Fibroblast of gingiva (primary cell): ENCODE measurements around the gene POLD4.
"Not testable (repeated sequence)": the region's sequence is repeated elsewhere in the genome, so short reads cannot be mapped to it uniquely, and the experiment has no call there.

ENCODE experiments used
- DNase-seq: peaks from one replicate; pipeline ENCODE4 v3.0.0-alpha.2; 2011; ENCODE audit warnings: low read depth

Gene POLD4

DNA sequence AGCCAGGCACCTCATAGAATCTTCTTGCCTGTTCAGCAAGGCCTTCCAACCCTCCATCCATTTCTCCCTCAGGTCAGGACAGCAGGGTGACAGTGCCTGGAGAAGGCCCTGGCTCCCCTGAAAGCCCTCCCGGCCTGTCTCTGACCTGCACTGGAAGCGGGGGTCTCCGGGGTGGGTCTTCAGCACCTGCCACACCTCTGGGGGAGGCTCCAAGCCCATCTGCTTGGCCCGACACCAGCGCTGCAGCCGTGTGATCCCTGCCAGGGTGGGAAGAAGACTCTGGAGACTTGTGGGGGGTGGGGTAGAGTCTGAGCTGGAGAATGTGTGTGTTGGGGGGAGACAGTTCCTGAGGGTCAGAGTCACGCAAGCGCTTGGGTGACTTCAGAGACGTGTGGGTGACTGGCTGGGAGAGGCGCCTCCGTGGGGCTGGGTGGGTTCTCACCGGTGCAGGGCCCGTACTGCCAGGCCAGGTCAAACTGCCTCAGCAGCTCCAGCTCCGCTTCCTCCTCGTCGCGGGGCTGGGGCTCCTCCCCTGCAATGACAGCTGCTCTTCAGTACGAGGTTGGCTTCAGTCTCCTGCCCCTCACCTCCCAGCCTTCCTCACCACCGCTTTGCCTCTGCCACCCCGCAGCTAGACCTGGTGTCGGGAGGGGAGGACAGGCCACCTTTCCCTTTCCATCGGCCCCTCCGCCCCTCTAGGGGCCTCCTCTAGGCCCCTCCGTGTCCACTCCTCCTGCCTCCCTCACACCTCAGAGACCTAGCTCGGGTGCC, 615 bp downstream of the POLD4 start:
- no peak for DNase-seq

DNA sequence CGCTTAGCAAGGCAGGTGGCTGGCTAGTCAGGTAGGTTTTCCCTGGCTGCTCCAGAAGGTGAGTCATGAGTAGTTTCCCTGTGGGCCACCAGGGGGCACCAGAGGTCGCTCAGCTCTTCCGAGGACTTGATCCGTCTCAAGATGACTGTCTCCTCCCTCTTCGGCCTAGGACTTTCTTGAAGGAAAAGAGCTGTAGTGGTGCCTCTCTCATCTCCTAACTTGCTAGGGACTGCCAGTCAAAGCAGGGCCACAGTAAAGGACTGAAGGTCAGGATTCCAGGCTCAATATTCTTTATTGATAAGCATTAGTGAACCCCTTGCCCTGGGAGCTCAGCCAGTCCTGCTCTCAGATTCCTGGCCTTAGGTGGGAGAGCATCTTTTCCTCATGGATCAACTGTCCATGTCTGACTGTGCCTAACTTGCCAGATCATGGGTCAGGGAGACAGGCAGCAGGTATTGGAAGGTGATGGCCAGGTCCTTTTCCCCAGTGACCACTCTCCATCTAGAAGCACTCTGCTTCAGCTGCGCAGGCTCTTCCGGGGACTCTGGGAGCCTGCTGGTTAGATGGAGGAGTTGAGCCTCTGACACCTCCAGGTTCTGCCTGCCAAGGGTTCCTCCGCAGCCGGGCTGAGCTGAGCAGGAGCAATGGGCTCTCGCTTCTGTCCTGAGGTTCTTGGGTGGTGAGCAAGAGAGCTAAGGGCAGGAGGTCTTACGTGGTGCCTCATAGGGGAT, 1.9 kb downstream of the POLD4 start:
- peak; percentile 69 for DNase-seq

DNA sequence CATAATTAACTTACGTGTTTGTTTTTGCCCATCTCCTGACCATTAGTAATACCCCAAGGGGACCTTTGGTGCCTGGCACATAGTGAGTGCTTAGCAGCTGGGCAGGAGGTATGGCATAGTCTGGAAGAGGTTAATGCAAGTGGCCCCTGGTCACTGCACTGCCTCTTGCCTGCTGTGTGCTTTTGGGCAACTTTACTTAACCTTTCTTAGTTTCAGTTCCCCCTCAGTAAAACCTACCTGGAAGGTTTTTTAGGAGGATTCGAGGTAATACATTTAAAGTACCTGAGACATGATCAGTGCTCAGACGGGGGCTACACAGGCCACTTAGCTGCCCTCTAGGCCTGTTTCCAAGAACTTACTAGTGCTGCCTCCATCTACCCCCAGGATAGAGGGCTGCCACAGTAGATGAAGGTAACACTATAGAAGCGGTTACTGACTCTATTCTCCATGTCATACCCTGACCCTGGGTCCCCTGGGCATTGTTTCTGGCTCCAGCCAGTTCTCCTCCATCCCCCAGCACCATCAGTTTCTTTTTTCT, 3.3 kb downstream of the POLD4 start:
- no peak for DNase-seq

DNA sequence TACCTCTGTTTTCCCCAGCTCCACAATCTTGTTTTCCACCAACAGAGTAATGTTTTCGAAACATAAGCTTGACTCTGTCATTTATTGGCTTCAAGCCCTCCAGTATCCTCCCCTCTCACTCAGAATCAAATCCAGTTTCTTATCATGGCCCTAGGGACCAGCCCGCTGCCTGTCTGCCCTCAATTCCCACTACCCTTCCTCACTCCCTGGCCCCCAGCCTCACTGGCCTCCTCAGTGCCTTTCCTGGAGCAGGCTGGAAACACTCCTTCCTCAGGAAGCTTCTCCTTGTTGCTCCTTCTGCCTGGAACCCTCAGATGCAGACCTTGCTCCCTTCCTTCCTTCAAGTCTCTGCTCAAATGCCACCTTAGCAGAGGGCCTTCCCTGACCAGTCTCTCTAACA, 3.9 kb downstream of the POLD4 start:
- no peak for DNase-seq

DNA sequence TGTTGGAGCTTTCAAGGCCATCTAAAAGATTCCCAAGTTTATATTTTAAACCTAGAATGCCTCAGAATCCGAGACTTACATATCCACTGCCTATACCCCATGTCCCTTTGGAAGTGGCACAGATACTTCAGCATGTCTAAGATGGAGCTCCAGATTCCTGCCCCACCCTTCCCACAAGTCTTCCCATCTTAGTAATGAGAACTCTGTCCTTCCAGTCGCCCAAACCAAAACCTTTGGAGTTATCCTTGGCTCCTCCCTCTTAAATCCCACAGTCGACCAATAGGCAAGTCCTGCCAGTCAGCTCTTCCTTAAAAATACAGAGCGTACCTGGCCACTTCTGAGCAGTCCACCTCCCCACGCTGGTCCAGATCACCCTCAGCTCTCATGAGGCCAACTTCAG, 4.3 kb downstream of the POLD4 start:
- DNase-seq, result no peak

DNA sequence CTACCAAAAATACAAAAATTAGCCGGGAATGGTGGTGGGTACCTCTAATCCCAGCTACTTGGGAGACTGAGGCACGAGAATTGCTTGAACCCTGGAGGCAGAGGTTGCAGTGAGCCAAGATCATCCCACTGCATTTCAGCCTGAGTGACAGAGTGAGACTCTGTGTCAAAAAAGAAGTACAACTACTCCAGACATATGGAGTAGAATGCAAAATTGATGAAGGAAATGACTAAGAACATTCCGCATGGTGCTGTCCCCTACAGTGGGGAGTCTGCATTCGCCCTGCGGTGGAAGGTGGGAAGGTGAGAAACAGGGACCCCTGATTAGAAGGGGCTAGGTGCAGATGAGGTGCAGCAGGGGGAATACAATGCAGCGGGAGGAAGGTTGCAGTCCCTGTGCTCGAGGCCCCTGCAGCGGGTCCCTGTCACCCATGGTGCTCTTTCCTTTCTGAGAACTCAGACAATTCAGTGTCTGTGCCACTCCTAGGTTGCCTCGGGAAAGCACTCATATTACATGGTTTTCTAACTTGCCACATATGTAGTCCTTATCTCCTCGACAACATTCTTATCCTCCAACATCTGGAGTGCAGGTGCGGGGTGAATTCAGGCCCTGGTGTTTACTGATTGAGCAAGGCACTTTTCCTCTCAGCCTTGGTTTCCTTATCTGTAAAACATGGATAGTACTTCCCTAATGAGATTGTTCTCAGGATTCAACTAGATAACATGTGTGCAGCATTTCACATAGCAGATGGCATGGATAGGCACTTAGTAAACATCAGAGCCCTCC, 5.2 kb downstream of the POLD4 start:
- DNase-seq, result no peak

DNA sequence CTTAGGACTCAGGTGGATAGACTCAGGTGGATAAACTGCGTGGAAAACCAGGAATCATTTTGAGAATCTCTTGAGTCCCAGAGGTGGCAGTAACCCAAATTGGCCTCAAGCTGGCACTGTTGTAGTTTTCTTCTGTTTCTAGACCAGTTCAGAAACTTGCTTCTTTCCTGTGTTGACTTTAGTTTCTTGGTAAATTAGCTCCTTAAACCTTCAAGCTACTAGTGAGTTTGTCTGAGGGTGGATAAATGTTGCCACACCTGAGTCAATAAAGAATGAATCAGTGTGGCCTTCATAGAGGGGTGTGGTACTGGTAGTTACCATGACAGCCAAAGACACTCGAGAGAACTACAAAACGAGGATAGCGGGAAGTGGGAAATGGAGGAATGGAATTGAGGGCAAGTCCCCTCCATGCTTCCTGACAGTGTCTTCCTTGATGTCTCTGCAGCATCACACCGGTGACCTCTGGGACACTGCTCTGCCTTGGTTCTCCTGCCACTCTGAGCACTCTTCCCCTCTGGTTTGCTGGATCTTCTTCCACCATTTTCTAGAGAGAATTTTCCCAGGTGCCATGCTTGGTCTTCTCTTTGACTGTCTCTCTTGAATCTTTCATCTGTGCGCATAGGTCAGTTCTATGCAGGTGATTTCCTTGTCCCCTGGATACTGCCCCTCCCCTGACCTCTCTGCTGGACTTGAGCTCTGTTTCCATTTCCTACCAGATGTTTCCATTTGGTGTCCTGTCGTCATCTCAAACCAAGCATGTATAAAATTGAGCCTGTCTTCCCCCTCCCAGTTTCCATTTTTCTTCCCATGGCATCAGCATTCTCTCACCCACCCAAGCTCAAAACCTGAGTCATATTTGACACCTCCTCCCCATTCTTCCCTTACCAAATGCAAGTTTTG, 7.2 kb downstream of the POLD4 start:
- peak; percentile 73 for DNase-seq

DNA sequence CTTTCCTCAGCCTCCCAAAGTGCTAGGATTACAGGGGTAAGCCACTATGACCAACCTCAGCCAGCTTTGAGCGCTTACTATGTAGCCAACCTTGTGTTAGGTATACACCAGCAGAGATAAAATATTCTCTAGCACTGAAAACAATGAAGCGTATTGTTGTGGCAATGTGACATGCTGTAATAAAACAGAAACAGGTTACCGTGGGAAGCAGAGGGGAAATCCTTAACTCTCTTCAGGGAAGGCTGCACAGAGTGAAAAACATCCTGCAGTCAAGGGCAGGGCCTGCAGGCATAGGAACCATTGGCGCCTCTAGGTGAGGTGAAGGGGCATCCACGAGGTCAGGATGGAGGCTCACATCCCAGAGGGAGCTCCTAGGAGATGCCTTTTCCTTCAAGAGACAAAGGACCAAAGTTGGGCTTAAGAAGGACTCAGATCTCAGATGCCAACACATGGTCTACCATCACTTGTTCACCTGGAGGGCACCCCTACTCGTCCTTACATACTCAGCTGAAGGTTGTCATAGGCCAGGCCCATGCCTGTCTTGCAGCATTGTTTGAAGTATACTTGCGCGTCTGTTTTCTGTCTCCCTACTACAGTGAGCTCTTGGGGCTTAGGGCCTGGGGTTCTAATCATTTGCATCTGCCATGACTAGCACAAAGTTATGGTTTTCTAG, 8.0 kb downstream of the POLD4 start:
- no peak for DNase-seq

DNA sequence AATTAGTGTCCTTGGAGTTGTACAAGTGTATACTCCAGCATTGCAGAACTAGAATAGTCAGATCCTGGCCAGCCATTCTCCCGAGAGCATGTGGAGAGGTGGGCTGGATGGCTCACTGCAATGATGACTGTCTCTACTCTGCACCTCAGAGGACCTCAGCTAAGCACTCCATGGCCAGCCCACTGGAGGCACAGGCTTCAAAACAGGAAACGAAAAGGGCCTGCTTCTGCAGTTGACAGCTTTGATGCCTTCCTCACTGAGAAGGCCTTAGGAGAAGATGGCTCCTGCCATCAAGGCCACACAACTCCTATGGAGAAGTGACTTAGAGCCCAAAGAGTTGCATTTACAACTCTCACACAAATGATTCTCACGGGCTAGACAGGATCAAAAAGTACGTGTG, 9.1 kb downstream of the POLD4 start:
- DNase-seq, result no peak

DNA sequence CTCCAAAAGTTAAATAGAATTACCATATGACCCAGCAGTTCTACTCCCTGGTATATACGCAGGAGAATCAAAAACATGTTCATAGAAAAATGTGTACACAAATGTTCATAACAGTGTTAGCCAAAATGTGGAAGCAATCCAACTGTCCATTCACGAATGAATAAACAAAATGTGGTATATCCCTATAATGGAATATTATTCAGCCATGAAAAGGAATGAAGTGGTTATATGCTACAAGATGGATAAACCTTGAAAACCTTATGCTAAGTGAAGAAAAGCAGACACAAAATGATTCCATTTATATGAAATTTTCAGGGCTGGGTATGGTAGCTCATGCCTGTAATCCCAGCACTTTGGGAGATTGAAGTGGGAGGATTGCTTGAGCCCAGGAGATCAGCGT, 16.1 kb downstream of the POLD4 start:
- no peak for DNase-seq

DNA sequence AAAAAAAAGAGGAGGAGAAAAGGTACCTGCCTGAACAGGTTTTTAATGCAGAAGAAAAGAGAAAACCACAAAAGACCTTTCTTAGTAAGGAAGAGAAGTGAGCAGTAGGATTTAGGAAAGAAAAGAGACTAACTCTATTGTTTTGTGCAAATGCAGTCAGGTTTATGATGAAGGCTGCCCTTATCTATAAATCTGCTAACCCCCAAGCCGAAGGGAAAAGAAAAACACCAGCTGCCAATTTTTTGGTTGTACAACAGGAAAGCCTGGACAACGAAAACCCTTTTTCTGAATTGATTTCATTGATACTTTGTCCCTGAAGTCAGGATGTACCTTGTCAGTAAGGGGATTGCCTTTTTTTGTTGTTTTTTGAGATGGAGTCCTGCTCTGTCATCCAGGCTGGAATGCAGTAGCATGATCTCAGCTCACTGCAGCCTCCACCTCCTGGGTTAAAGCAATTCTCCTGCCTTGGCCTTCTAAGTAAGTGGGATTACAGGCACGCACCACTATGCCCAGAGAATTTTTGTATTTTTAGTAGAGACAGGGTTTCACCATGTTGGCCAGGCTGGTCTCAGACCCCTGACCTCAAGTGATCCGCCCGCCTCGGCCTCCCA, 21.2 kb downstream of the POLD4 start:
- no peak for DNase-seq

DNA sequence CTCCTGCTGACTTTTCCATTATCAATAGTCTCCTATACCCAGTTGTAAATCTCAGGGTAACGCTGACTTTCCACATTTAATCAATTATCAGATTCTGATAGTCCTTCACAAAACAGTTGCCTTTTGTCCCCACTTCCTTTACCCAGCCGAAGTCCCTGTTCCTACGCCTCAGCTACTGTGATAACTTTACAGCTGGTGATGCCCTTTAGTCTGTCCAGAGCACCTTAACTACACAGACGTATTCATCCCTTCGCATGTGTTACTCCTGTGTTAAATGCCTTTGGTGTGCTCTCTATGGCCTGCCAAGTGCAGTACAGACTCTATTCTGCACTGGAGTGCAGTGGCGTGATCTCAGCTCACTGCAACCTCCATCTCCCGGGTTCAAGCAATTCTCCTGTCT, 29.8 kb downstream of the POLD4 start:
- DNase-seq, result no peak

DNA sequence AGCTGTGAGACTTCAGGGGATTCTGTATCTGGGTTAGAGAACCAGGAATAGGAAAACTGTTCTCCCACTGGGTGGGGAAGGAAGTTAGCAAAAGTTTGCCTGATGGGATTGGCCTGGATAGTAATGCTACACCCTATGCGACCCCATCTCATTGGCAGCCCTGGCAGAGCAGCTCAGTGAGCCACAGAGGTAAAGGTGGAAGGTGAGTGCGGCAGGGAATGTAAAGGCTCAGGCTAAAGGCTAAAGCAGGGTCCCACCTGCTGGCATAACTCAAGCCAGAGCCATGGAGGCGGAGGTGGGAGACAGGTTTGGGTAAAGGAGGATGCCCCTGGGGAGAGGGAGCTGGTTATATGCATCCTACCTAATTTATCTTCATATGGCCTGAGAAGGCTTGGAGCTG, 31.3 kb downstream of the POLD4 start:
- DNase-seq, result no peak

DNA sequence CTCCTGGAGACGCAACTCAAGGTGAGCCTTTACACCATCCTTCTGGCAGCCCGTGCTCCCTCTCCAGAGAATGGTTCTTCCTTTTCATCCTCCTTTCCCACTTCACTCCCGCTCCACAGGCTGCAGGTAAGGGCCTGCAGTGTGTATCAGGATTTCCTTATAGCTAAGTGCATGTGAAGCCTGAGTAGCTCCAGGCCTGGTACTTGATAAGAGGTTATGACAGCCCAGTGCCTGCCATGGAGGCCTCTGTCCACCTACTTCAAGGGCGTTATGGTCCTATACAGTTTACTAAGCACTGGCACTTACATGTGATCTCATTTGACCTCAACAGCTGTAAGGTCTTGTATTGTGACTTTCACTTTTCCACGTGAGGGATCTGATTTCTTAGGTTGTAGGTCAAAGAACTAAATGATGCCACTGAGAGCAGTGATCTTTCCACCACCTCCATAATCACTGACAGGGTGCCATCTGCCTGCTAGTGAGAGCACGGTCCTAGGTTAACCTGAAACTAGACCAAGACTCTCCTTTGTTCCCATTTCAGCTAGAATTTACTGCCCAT, 32.0 kb downstream of the POLD4 start:
- no peak for DNase-seq

DNA sequence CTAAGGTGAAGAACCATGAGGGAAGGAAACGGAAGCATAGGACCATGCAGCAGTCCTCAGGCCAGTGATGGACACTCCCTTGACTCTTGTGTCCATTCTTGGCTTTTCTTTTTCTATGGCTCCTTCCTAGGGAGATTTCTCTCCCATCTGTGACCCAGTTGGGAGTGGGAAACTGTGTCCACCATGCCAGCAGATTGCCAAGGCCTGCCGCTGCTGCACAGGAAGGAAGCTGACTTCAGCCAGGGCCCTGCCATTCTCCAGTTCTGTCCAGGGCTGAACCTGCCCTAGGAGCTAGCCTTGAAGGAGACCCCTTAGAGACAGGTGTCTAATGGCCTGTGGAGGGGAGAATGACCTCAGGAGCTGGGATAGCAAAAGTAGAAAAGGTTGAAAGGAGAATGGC, 32.7 kb downstream of the POLD4 start:
- DNase-seq, result no peak

DNA sequence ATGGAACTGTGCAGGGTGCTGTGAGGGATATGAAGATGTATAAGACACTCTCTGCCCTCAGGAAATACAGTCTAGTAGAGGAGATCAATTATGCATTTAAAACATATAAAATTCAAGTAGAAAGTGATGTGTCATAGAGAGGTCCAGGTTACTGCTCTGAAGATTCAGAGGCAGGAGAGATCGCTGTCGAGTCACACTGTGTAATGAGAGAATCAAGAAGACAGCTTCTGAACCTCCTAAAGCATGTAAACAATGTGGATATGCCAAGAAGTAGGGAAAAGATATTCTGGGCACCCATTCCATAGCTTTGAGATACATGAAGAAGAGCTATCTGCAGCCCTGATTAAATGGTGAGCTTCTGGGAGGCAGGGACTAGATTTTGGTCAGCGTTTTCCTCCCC, 33.3 kb downstream of the POLD4 start:
- peak; percentile 27 for DNase-seq

DNA sequence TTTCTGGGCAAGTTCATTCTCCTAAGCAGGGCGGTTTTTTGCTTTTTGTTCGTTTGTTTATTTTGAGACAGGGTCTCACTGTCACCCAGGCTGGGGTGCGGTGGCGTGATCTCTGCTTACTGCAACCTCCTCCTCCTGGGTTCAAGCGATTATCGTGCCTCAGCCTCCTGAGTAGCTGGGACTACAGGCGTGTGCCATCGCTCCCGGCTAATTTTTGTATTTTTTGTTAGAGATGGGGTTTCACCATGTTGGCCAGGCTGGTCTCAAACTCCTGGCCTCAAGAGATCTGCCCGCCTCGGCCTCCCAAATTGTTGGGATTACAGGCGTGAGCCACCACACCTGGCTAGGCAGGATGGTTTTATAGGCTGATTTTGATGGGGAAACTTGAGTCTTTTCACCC, 34.5 kb downstream of the POLD4 start:
- DNase-seq, result not testable (repeated sequence)

DNA sequence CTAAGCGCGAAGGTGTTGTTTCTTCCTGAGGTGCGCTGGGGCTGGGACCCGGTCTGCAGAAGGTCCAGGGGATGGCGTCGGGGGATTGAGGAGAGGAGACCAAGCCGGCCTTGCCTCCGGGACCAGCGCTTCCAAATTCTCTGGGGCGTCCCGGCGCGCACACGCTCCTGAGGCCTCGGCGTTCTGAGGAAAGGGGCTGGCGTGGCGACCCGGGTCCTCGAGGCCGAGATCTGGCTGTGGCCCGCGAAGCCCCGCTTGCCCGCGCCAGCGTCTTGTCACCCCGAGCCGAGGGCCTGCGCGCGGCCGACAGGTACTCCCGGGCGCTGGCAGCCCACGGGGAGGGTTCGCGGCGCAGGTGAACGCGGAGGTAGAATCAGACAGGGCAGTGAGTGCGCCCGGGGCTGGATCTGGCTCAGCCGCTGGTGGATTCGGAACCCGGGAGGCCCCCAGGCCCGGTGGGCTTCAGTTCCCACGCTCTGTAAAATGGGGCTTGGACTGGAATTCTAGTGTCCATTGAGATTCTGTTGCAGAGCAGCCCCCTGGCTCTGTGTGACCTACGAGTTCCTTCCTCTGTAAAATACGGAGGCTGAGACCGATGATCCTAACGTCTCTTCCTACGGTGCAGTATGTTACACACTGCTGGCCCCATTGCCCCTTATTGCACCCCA, 35.3 kb downstream of the POLD4 start:
- DNase-seq, result no peak

DNA sequence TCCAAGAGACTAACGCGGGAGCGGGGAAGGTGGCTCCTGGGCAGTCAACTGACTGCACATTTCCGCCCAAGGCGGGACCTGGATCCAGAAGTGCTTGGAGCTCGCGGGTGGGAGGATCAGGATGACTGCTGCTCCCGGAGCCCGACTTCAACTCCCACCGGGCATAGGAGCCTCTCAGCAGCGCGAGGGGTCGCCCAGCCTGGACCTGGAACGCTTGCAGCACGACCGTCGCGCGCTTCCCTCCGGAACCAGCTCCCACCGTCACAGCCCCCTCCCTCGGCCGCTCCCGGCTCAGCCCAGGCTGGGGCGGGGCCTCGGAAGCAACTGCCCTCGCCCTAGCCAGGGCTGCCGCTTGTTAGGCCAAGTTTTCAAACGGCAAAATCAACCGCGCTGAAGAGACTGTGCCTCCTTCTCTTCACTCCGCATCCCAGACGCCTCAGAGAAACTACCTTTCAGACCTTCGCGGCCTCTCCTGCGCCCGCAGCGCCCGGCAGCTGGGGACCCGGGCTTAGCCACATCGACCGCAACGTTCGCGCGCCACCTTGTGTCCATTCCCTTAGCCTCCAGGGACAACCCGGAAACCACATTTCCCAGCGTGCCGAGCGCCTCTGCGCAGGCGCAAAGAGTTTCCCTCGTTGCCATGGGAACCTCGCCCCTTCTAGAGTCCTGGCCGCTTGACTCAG, 36.0 kb downstream of the POLD4 start:
- peak; percentile 83 for DNase-seq
